Measurements from ENCODE around the gene WDR93.

WDR93 gene

DNA sequence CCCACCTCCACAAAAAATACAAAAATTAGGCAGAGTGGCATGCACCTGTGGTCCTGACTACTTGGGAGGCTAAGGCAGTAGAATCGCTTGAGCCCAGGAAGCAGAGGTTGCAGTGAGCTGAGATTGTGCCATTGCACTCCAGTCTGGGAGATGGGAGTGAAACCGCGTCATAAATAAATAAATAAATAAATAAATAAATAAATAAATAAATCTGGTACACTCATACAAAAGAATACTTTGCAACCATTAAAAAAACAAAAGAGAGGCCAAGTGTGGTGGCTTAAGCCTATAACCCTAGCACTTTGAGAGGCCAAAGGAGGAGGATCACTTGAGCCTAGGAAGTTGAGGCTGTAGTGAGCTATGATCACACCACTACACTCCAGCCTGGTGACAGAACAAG is 32.4 kb downstream of the WDR93 start:
- H3K36me3 ChIP-seq (ENCODE audit: control insufficient read depth, insufficient read depth, low read length) = no peaks in the 10 kb centered on the region
- H3K27me3 ChIP-seq (ENCODE audit: control insufficient read depth, insufficient read depth, low read length) = no peaks in the 10 kb centered on the region
- H3K4me1 ChIP-seq (ENCODE audit: control insufficient read depth, insufficient read depth, low read length) = no peaks in the 10 kb centered on the region
- no peak overlapping the region for H3K4me3 ChIP-seq (ENCODE audit: low read length)
- H3K9ac ChIP-seq (ENCODE audit: low read length) = no peak overlapping the region
- no peak overlapping the region for H3K27ac ChIP-seq (ENCODE audit: low read depth, low read length)

GRCh38 chr15:89724621-89725020 is 34.0 kb downstream of the WDR93 start:
- no peak overlapping the region for H3K27ac ChIP-seq (ENCODE audit: low read depth, low read length)
- no peaks in the 10 kb centered on the region for H3K36me3 ChIP-seq (ENCODE audit: control insufficient read depth, insufficient read depth, low read length)
- no peak overlapping the region for H3K9ac ChIP-seq (ENCODE audit: low read length)
- no peaks in the 10 kb centered on the region for H3K4me1 ChIP-seq (ENCODE audit: control insufficient read depth, insufficient read depth, low read length)
- H3K4me3 ChIP-seq (ENCODE audit: low read length) = no peak overlapping the region
- H3K27me3 ChIP-seq (ENCODE audit: control insufficient read depth, insufficient read depth, low read length) = no peaks in the 10 kb centered on the region

DNA sequence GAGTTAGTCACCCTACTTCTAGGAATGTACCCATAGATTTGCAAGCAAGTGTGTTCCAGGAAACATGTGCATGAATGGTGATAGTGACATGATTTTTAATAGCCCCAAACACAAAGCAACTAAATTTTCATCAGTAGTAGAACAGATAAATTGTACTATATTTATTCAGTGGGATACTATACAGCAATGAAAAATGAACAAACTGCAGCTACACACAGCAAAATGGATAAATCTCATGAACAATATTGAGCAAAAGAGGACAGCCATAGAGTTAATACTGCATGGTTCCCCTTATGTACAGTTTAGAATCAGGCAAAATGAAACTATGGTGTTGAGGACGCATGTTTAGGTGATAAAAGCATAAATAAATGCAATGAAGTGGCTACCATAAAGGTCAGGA is 34.5 kb downstream of the WDR93 start:
- no peaks in the 10 kb centered on the region for H3K4me1 ChIP-seq (ENCODE audit: control insufficient read depth, insufficient read depth, low read length)
- no peaks in the 10 kb centered on the region for H3K27me3 ChIP-seq (ENCODE audit: control insufficient read depth, insufficient read depth, low read length)
- H3K4me3 ChIP-seq (ENCODE audit: low read length) = no peak overlapping the region
- no peaks in the 10 kb centered on the region for H3K36me3 ChIP-seq (ENCODE audit: control insufficient read depth, insufficient read depth, low read length)
- no peak overlapping the region for H3K9ac ChIP-seq (ENCODE audit: low read length)
- H3K27ac ChIP-seq (ENCODE audit: low read depth, low read length) = no peak overlapping the region

- H3K27ac ChIP-seq (ENCODE audit: low read depth, low read length) = no peak overlapping the region
- H3K4me1 ChIP-seq (ENCODE audit: control insufficient read depth, insufficient read depth, low read length) = no peaks in the 10 kb centered on the region
- H3K36me3 ChIP-seq (ENCODE audit: control insufficient read depth, insufficient read depth, low read length) = no peaks in the 10 kb centered on the region
- no peaks in the 10 kb centered on the region for H3K27me3 ChIP-seq (ENCODE audit: control insufficient read depth, insufficient read depth, low read length)
- no peak overlapping the region for H3K4me3 ChIP-seq (ENCODE audit: low read length)
- no peak overlapping the region for H3K9ac ChIP-seq (ENCODE audit: low read length)
Measured at GRCh38 chr15:89728254-89728653, 37.6 kb downstream of the WDR93 start.

GRCh38 chr15:89731275-89731674 is 40.7 kb downstream of the WDR93 start:
- no peak overlapping the region for H3K4me3 ChIP-seq (ENCODE audit: low read length)
- no peaks in the 10 kb centered on the region for H3K4me1 ChIP-seq (ENCODE audit: control insufficient read depth, insufficient read depth, low read length)
- H3K9ac ChIP-seq (ENCODE audit: low read length) = no peak overlapping the region
- H3K36me3 ChIP-seq (ENCODE audit: control insufficient read depth, insufficient read depth, low read length) = no peaks in the 10 kb centered on the region
- no peak overlapping the region for H3K27ac ChIP-seq (ENCODE audit: low read depth, low read length)
- no peaks in the 10 kb centered on the region for H3K27me3 ChIP-seq (ENCODE audit: control insufficient read depth, insufficient read depth, low read length)

DNA sequence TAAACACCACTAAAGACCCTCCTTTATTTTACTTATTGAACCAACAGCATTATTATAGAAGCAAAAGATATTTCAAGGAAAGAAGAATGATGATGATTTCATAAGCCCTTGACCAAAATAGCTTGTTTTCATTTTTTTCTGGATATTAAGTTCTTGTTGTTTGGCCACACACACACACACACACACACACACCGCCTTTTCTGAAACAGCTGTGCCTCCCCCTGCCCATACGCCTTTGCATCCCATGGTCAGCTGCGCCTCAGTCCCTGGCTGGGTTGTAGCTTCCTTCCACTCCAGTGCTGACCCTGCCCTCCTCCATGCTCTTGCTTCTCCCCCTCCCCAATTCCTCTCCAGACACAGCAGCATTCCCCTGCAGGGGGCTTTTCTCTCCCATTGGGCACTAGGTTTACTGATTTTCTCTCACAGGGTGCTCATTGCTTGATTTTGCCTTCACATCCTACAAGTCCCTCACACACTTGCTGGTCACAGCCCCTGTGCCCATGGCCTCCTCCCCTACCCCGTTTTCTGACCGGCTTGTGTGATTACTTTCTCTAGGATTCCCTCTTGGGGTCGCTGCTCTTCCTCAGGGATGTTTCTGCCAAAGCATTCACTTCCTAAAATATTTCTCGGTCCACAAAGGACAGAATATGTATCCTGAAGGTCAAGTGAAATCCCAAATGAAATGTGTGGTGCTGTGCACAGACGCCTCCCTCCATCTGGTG is 42.0 kb downstream of the WDR93 start:
- Histone ChIP-seq H3K27me3 (ENCODE audit: control insufficient read depth, insufficient read depth, low read length) (no peaks in the 10 kb centered on the region), H3K27ac (ENCODE audit: low read depth, low read length) (no peak overlapping the region), H3K4me3 (ENCODE audit: low read length) (no peak overlapping the region), H3K9ac (ENCODE audit: low read length) (no peak overlapping the region), H3K36me3 (ENCODE audit: control insufficient read depth, insufficient read depth, low read length) (no peaks in the 10 kb centered on the region), H3K4me1 (ENCODE audit: control insufficient read depth, insufficient read depth, low read length) (no peaks in the 10 kb centered on the region)

GRCh38 chr15:89735773-89736172 is 45.2 kb downstream of the WDR93 start:
- Histone ChIP-seq H3K4me3 (ENCODE audit: low read length) (no peak overlapping the region), H3K4me1 (ENCODE audit: control insufficient read depth, insufficient read depth, low read length) (no peaks in the 10 kb centered on the region), H3K27ac (ENCODE audit: low read depth, low read length) (no peak overlapping the region), H3K36me3 (ENCODE audit: control insufficient read depth, insufficient read depth, low read length) (no peaks in the 10 kb centered on the region), H3K27me3 (ENCODE audit: control insufficient read depth, insufficient read depth, low read length) (no peaks in the 10 kb centered on the region), H3K9ac (ENCODE audit: low read length) (no peak overlapping the region)

DNA sequence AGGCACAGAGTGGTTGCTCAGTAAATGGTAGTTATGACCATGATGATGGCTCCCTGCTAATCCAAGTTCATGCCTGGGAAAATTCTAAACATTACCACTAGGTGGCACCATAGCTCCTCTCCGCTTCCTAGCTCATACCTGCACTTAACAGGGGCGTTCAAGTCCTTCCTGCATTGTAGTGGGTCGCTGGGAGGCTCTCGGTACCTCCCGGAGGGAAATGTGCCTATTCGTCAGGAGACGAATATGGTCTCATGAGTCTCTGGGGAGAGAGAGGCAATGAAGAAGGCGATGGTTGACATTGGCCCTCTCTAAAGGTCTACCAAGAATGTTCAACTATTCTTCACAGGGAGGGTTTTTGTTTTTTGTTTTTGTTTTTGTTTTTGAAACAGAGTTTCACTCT is 49.5 kb downstream of the WDR93 start:
- Histone ChIP-seq H3K36me3 (ENCODE audit: control insufficient read depth, insufficient read depth, low read length) (no peaks in the 10 kb centered on the region), H3K4me1 (ENCODE audit: control insufficient read depth, insufficient read depth, low read length) (no peaks in the 10 kb centered on the region), H3K27ac (ENCODE audit: low read depth, low read length) (no peak overlapping the region), H3K4me3 (ENCODE audit: low read length) (no peak overlapping the region), H3K9ac (ENCODE audit: low read length) (no peak overlapping the region), H3K27me3 (ENCODE audit: control insufficient read depth, insufficient read depth, low read length) (no peaks in the 10 kb centered on the region)

GRCh38 chr15:89743011-89743410 is 52.4 kb downstream of the WDR93 start:
- no peaks in the 10 kb centered on the region for H3K36me3 ChIP-seq (ENCODE audit: control insufficient read depth, insufficient read depth, low read length)
- H3K9ac ChIP-seq (ENCODE audit: low read length) = no peak overlapping the region
- no peak overlapping the region for H3K27ac ChIP-seq (ENCODE audit: low read depth, low read length)
- peaks cover 3% of the 10 kb centered on the region for H3K27me3 ChIP-seq (ENCODE audit: control insufficient read depth, insufficient read depth, low read length)
- no peak overlapping the region for H3K4me3 ChIP-seq (ENCODE audit: low read length)
- H3K4me1 ChIP-seq (ENCODE audit: control insufficient read depth, insufficient read depth, low read length) = no peaks in the 10 kb centered on the region

DNA sequence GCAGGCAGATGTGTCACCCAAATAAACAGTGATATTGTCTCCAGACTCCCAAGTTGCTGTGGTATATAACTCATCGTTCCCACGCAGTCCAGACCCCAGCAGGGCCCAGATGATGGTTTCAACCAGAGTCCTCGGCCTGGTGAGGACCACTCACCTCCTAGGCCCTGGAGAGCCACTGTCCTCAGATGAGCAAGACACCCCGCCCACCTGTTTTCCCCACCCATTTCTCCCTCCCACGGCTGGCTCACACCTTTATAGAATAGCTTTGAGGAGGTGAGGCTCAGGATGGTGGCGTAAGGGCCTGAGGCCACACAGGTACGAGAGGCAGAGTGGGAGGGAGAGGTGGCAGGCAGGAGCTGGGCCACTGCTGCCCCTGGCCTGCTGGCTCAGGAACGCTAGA is 53.0 kb downstream of the WDR93 start:
- H3K27ac ChIP-seq (ENCODE audit: low read depth, low read length) = no peak overlapping the region
- H3K36me3 ChIP-seq (ENCODE audit: control insufficient read depth, insufficient read depth, low read length) = no peaks in the 10 kb centered on the region
- H3K9ac ChIP-seq (ENCODE audit: low read length) = no peak overlapping the region
- no peaks in the 10 kb centered on the region for H3K4me1 ChIP-seq (ENCODE audit: control insufficient read depth, insufficient read depth, low read length)
- H3K27me3 ChIP-seq (ENCODE audit: control insufficient read depth, insufficient read depth, low read length) = peaks cover 3% of the 10 kb centered on the region
- no peak overlapping the region for H3K4me3 ChIP-seq (ENCODE audit: low read length)

- H3K36me3 ChIP-seq (ENCODE audit: control insufficient read depth, insufficient read depth, low read length) = no peaks in the 10 kb centered on the region
- peaks cover 6% of the 10 kb centered on the region for H3K27me3 ChIP-seq (ENCODE audit: control insufficient read depth, insufficient read depth, low read length)
- no peak overlapping the region for H3K27ac ChIP-seq (ENCODE audit: low read depth, low read length)
Measured at GRCh38 chr15:89745131-89745530, 54.5 kb downstream of the WDR93 start.

DNA sequence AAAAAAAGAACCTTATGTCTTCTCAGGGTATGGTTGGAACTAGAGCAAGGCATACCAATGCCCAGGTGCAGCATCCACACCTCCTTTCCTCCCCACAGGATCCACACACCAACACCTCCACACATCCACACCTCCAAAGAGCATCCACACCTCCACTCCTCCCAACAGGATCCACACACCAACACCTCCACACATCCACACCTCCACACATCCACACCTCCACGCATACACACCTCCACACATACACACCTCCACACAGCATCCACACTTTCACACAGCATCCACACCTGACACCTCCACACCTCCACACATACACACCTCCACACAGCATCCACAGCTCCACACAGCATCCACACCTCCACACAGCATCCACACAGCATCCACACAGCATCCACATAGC is 55.2 kb downstream of the WDR93 start:
- Histone ChIP-seq H3K27me3 (ENCODE audit: control insufficient read depth, insufficient read depth, low read length) (peaks cover 6% of the 10 kb centered on the region), H3K27ac (ENCODE audit: low read depth, low read length) (no peak overlapping the region), H3K9ac (ENCODE audit: low read length) (no peak overlapping the region), H3K36me3 (ENCODE audit: control insufficient read depth, insufficient read depth, low read length) (no peaks in the 10 kb centered on the region), H3K4me1 (ENCODE audit: control insufficient read depth, insufficient read depth, low read length) (peaks cover 4% of the 10 kb centered on the region), H3K4me3 (ENCODE audit: low read length) (no peak overlapping the region)

More at GRCh38 chr15:89745131-89745530, 54.5 kb downstream of the WDR93 start:
- H3K4me3 ChIP-seq (ENCODE audit: low read length) = no peak overlapping the region
- H3K4me1 ChIP-seq (ENCODE audit: control insufficient read depth, insufficient read depth, low read length) = peaks cover 4% of the 10 kb centered on the region
- no peak overlapping the region for H3K9ac ChIP-seq (ENCODE audit: low read length)

GRCh38 chr15:89746386-89746780 is 55.8 kb downstream of the WDR93 start:
- Histone ChIP-seq H3K27ac (ENCODE audit: low read depth, low read length) (no peak overlapping the region), H3K4me1 (ENCODE audit: control insufficient read depth, insufficient read depth, low read length) (peaks cover 4% of the 10 kb centered on the region), H3K4me3 (ENCODE audit: low read length) (no peak overlapping the region), H3K27me3 (ENCODE audit: control insufficient read depth, insufficient read depth, low read length) (peaks cover 6% of the 10 kb centered on the region), H3K9ac (ENCODE audit: low read length) (no peak overlapping the region), H3K36me3 (ENCODE audit: control insufficient read depth, insufficient read depth, low read length) (no peaks in the 10 kb centered on the region)

Data from rectal smooth muscle tissue (tissue), 1 donor.